HepG2 (cell line): Measurements from ENCODE around the gene LCAT. TPM values are rescaled to one million over a fixed set of nuclear protein-coding genes. Genes with fewer than 3 reads are reported as not detected.

Experiments used
- ADNP ChIP-seq: sonication (generic); formaldehyde crosslinking; IDR thresholded peaks from 2 replicates; pipeline ENCODE4 v1.4.0; 2020; ENCODE audit warnings: missing genetic modification reagents
- AFF4 ChIP-seq: sonication (generic); formaldehyde crosslinking; IDR thresholded peaks from 2 replicates; pipeline ENCODE4 v1.4.0; 2020; ENCODE audit warnings: missing genetic modification reagents
- HMGA1 ChIP-seq: sonication (generic); formaldehyde crosslinking; conservative IDR thresholded peaks from 2 replicates; pipeline ENCODE4 v1.4.0; 2020; ENCODE audit warnings: missing genetic modification reagents
- HNF1B ChIP-seq: sonication (generic); formaldehyde crosslinking; IDR thresholded peaks from 2 replicates; pipeline ENCODE4 v1.5.1; 2020; ENCODE audit warnings: mild to moderate bottlenecking, moderate library complexity, missing genetic modification reagents
- HNRNPUL1 ChIP-seq: fragments of 200-400 bp; formaldehyde crosslinking; IDR thresholded peaks from 2 replicates; pipeline ENCODE4 v1.6.1; 2017; ENCODE audit warnings: low read depth, mild to moderate bottlenecking, low read length, moderate library complexity
- JUND ChIP-seq: sonication (generic); formaldehyde crosslinking; IDR thresholded peaks from 2 replicates; pipeline ENCODE4 v1.8.0; 2022; ENCODE audit warnings: mild to moderate bottlenecking, missing genetic modification reagents
- NFYC ChIP-seq: IDR thresholded peaks from 2 replicates; pipeline ENCODE4 v1.6.1; 2016; ENCODE audit warnings: missing genetic modification reagents, missing compliant biosample characterization
- NONO ChIP-seq, 2 experiments: fragments of 450-650 bp in 1 of 2; sonication (generic) in 1 of 2; formaldehyde crosslinking in 1 of 2; IDR thresholded peaks in 1 of 2; conservative IDR thresholded peaks in 1 of 2; 2 replicates each; pipeline versions ENCODE4 v1.6.1 to v1.8.0; 2017 to 2022; ENCODE audit warnings: mild to moderate bottlenecking in 1 of 2, missing genetic modification reagents in 1 of 2, moderate library complexity in 1 of 2
- RELA ChIP-seq: sonication (generic); formaldehyde crosslinking; IDR thresholded peaks from 2 replicates; pipeline ENCODE4 v1.4.0; 2020; ENCODE audit warnings: missing genetic modification reagents
- ZBTB43 ChIP-seq: sonication (generic); formaldehyde crosslinking; conservative IDR thresholded peaks from 2 replicates; pipeline ENCODE4 v1.4.0; 2020; ENCODE audit warnings: missing genetic modification reagents
- ZFYVE20 ChIP-seq: sonication (generic); formaldehyde crosslinking; IDR thresholded peaks from 2 replicates; pipeline ENCODE4 v1.8.0; 2023; ENCODE audit warnings: low read depth, mild to moderate bottlenecking, moderate library complexity, missing genetic modification reagents, borderline replicate concordance
- ZNF432 ChIP-seq: sonication (generic); formaldehyde crosslinking; IDR thresholded peaks from 2 replicates; pipeline ENCODE4 v1.5.0; 2020; ENCODE audit warnings: missing genetic modification reagents, mild to moderate bottlenecking, borderline replicate concordance
- ZNF564 ChIP-seq: sonication (generic); formaldehyde crosslinking; IDR thresholded peaks from 2 replicates; pipeline ENCODE4 v1.8.1; 2023; ENCODE audit warnings: mild to moderate bottlenecking, missing genetic modification reagents
- ZNF567 ChIP-seq: sonication (generic); formaldehyde crosslinking; IDR thresholded peaks from 2 replicates; pipeline ENCODE4 v1.8.1; 2023; ENCODE audit warnings: mild to moderate bottlenecking, missing genetic modification reagents, borderline replicate concordance
- ZNF614 ChIP-seq: IDR thresholded peaks from 2 replicates; pipeline ENCODE4 v1.6.1; 2018; ENCODE audit warnings: missing biosample characterization, missing genetic modification reagents, inconsistent platforms, borderline replicate concordance
- ZNF710 ChIP-seq: sonication (generic); formaldehyde crosslinking; IDR thresholded peaks from 2 replicates; pipeline ENCODE4 v1.5.0; 2020; ENCODE audit warnings: mild to moderate bottlenecking, missing genetic modification reagents, borderline replicate concordance
- polyA plus RNA-seq, 8 experiments: library from polyadenylated mRNA; depleted of rRNA in 3 of 8; stranded (reverse) in 7 of 8; unstranded in 1 of 8; fragments of >200 nt; fragmentation: Illumina TruSeq in 4 of 8; extraction: Trizol in 4 of 8; gene quantifications; 2 replicates each; pipeline versions ENCODE4 v1.2.1 to v1.2.3, GENCODE V29; 2011 to 2016; ENCODE audit warnings: low read depth in 4 of 8, missing spikeins in 1 of 8, mixed read lengths in 1 of 8; ENCODE audit not compliant: insufficient read depth in 1 of 8
- total RNA-seq, 5 experiments: library from RNA; depleted of rRNA; stranded (reverse); fragments of >200 nt; fragmentation: Illumina TruSeq; extraction: Trizol; gene quantifications; 2 replicates each; pipeline ENCODE4 v1.2.3, GENCODE V29; 2016; ENCODE audit warnings: low read depth in 1 of 5

LCAT gene
- total and polyA plus RNA-seq, 2 of the 13 experiments (the other 11 are each of a cell fraction or from before 2014, with no cell fraction given), result 36.1 to 38.9 TPM

- TF ChIP-seq HNF1B (peak; percentile 58; the same call in 1 of the 2 replicates), NONO (IDR thresholded peaks at IDR 0.05) (no peak), NONO (CRISPR knock-in tag; conservative IDR thresholded peaks at IDR 0.05) (peak; percentile 86), ZNF567 (CRISPR knock-in tag) (no peak; the same call in 1 of the 2 replicates), HNRNPUL1 (no peak), ZNF564 (no peak), ZNF710 (CRISPR knock-in tag) (peak; percentile 39; the same call in 1 of the 2 replicates), JUND (no peak), ZNF614 (CRISPR knock-in tag) (peak; percentile 85; the same call in 1 of the 2 replicates), RELA (no peak), AFF4 (no peak), HMGA1 (CRISPR knock-in tag) (no peak), ZBTB43 (CRISPR knock-in tag) (0 out of 2 replicates have a peak, but pooled peaks have one; percentile 40), ZFYVE20 (CRISPR knock-in tag) (no peak), NFYC (CRISPR knock-in tag) (peak; percentile 30; the same call in 1 of the 2 replicates), ADNP (CRISPR knock-in tag) (no peak), ZNF432 (CRISPR knock-in tag) (no peak)
Observed at GRCh38 chr16:67993207-67994039, 49.5 kb upstream of the LCAT start (continued).
